KG1 (cell line): ENCODE measurements around the gene ZNF529.

Experiments used
- DNase-seq: peaks from one replicate; lab custom pipeline; 2025; lab: John Stamatoyannopoulos, UW

ZNF529 gene

GRCh38 chr19:36508325-36508724 is 64.8 kb downstream of the ZNF529 start:
- no peak for DNase-seq

GRCh38 chr19:36501973-36502372 is 71.1 kb downstream of the ZNF529 start:
- no peak for DNase-seq

DNA sequence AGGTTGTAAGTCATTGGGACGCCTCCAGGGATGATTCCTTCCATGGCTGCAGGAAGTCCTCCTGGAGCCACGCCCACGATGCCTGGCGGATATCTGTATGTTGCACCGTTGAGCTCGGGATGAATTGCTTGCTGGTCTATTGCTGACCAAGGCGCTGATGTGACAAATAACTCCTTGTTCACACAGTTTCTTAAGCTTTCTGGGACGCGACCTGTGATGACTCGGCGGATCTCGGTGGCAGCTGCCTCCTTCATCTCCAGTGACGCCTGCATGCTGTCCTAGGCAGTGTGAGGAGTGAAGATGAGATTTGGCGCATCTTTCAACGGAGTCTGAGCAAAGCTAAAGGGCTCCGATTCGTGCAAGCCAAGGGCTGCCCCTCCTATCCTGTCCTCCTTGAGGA is 76.1 kb downstream of the ZNF529 start:
- DNase-seq = no peak
